Smooth muscle cell (in vitro differentiated cells): ENCODE measurements around the gene HEPHL1. TPM values are rescaled to one million over a fixed set of nuclear protein-coding genes. Genes with fewer than 3 reads are reported as not detected.

Source experiments
- DNase-seq: peaks from one replicate; lab custom pipeline; 2025; ENCODE audit not compliant: unreplicated experiment; lab: John Stamatoyannopoulos, UW
- H2AFZ ChIP-seq: fragments of 200-600 bp; sonication (generic); 2 replicates; pipeline ENCODE4 v1.6.0; 2016; ENCODE audit warnings: antibody characterized with exemption, low read depth, mild to moderate bottlenecking
- H3F3A ChIP-seq: fragments of 200-600 bp; sonication (generic); 2 replicates; pipeline ENCODE4 v1.6.0; 2017; ENCODE audit warnings: antibody characterized with exemption, low read depth
- H3K27ac ChIP-seq: fragments of 200-600 bp; sonication (generic); 2 replicates; pipeline ENCODE4 v1.5.1; 2016; ENCODE audit warnings: low read depth, mild to moderate bottlenecking
- H3K27me3 ChIP-seq: fragments of 200-600 bp; sonication (generic); 2 replicates; pipeline ENCODE4 v1.6.1; 2016; ENCODE audit warnings: low read depth, mild to moderate bottlenecking
- H3K36me3 ChIP-seq: fragments of 200-600 bp; sonication (generic); 2 replicates; pipeline ENCODE4 v1.5.1; 2016; ENCODE audit warnings: low read depth
- H3K4me1 ChIP-seq: fragments of 200-600 bp; sonication (generic); 2 replicates; pipeline ENCODE4 v1.5.1; 2016; ENCODE audit warnings: low read depth
- H3K4me2 ChIP-seq: fragments of 200-600 bp; sonication (generic); 2 replicates; pipeline ENCODE4 v1.6.0; 2016; ENCODE audit warnings: mild to moderate bottlenecking
- H3K4me3 ChIP-seq: fragments of 200-600 bp; sonication (generic); 2 replicates; pipeline ENCODE4 v1.5.1; 2016; ENCODE audit warnings: mild to moderate bottlenecking
- H3K79me2 ChIP-seq: fragments of 200-600 bp; sonication (generic); 2 replicates; pipeline ENCODE4 v1.6.0; 2016; ENCODE audit warnings: low read depth, mild to moderate bottlenecking
- H3K9ac ChIP-seq: fragments of 200-600 bp; sonication (generic); 2 replicates; pipeline ENCODE4 v1.6.0; 2016; ENCODE audit warnings: low read depth
- H3K9me3 ChIP-seq: fragments of 200-600 bp; sonication (generic); replicated peaks from 2 replicates; pipeline ENCODE4 v1.5.1; 2016; ENCODE audit warnings: low read depth
- H4K20me1 ChIP-seq: fragments of 200-600 bp; sonication (generic); 2 replicates; pipeline ENCODE4 v1.6.0; 2016; ENCODE audit warnings: low read depth
- WGBS: methylation state at CpG from one replicate; pipeline ENCODE4 v1.1.7; 2016; ENCODE audit warnings: low lambda C conversion rate; 5-methylcytosine and 5-hydroxymethylcytosine counted together
- polyA plus RNA-seq: library from polyadenylated mRNA; unstranded; fragments of >200 nt; fragmentation: Nextera tagmentation; extraction: Ambion mirVana; gene quantifications from 2 replicates; pipeline ENCODE4 v1.2.1, GENCODE V29; 2016
- total RNA-seq: library from RNA; depleted of rRNA; stranded (reverse); fragments of >200 nt; gene quantifications from 2 replicates; pipeline ENCODE4 v1.2.3, GENCODE V29; 2014
- TF ChIP-seq, protein P1 (sequence below): fragments of 200-600 bp; sonication (generic); IDR thresholded peaks from 2 replicates; pipeline ENCODE4 v1.5.1; 2017; ENCODE audit warnings: borderline replicate concordance, mild to moderate bottlenecking, antibody characterized with exemption; ENCODE audit not compliant: insufficient read depth, poor library complexity, severe bottlenecking

The HEPHL1 gene
- total and polyA plus RNA-seq, 2 experiments from 2014 or later = 0.13 to 0.21 TPM

DNA sequence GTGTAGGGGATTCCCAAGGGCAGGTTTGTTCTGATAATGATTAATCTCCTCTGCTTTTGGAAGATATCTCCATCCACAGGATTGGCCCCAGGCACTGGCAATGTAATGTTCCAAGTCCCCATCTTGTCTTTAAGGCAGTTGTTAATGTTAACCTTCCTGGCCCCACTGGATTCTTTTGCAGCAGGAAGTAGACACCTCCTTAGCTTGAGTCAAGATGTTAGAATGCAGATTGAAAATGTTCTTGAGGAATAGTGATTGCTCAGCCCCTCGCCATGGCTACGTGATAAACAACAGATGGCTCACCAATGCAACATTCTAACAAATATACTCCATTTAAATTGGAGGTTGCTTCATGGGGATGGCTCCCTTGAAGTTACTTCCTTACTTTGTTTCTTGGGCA, 7.3 kb downstream of the HEPHL1 start:
- no peaks in the 10 kb centered on the region for H4K20me1 ChIP-seq
- no peaks in the 10 kb centered on the region for H3F3A ChIP-seq
- no peak overlapping the region for H3K27ac ChIP-seq
- H3K27me3 ChIP-seq = no peaks in the 10 kb centered on the region
- H3K36me3 ChIP-seq = no peaks in the 10 kb centered on the region
- DNase-seq = no peak
- no peaks in the 10 kb centered on the region for H3K9me3 ChIP-seq
- H3K4me3 ChIP-seq = no peak overlapping the region
- H3K4me1 ChIP-seq = no peaks in the 10 kb centered on the region
- 78% methylated on average over 2 of the region's 2 CpGs for WGBS
- H3K4me2 ChIP-seq = no peak overlapping the region
- TF ChIP-seq, protein P1, sequence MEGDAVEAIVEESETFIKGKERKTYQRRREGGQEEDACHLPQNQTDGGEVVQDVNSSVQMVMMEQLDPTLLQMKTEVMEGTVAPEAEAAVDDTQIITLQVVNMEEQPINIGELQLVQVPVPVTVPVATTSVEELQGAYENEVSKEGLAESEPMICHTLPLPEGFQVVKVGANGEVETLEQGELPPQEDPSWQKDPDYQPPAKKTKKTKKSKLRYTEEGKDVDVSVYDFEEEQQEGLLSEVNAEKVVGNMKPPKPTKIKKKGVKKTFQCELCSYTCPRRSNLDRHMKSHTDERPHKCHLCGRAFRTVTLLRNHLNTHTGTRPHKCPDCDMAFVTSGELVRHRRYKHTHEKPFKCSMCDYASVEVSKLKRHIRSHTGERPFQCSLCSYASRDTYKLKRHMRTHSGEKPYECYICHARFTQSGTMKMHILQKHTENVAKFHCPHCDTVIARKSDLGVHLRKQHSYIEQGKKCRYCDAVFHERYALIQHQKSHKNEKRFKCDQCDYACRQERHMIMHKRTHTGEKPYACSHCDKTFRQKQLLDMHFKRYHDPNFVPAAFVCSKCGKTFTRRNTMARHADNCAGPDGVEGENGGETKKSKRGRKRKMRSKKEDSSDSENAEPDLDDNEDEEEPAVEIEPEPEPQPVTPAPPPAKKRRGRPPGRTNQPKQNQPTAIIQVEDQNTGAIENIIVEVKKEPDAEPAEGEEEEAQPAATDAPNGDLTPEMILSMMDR = no peak
- no peak overlapping the region for H3K9ac ChIP-seq
- no peaks in the 10 kb centered on the region for H3K79me2 ChIP-seq
- H2AFZ ChIP-seq = no peak overlapping the region

DNA sequence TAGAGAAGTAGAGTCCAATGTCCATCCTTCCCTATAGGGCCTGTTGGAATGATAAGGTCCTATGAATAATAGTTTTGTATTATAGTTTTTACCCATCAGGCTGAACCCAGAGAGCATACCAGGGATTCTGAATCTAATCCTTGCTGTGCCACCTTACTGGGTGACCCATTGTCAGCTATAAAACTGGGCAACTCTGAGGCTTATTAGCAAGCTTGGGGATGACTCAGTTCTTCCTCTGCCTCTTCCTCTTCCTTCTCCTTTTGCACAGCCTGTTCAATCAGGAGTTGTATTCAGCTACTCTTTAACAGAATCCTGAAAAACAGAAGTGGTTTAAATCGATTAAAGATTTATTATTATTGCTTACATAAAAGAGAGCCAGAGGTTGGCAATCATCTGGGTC, 8.9 kb downstream of the HEPHL1 start:
- DNase-seq = no peak
- H3K36me3 ChIP-seq = no peaks in the 10 kb centered on the region
- no peaks in the 10 kb centered on the region for H3F3A ChIP-seq
- H4K20me1 ChIP-seq = no peaks in the 10 kb centered on the region
- TF ChIP-seq, protein P1 = no peak
- no peaks in the 10 kb centered on the region for H3K4me1 ChIP-seq
- no peaks in the 10 kb centered on the region for H3K79me2 ChIP-seq
- H2AFZ ChIP-seq = no peak overlapping the region
- H3K27ac ChIP-seq = no peak overlapping the region
- no peak overlapping the region for H3K9ac ChIP-seq
- WGBS = 88% methylated on average over 1 of the region's 1 CpG
- H3K4me2 ChIP-seq = no peak overlapping the region
- no peaks in the 10 kb centered on the region for H3K27me3 ChIP-seq
- no peak overlapping the region for H3K4me3 ChIP-seq
- no peaks in the 10 kb centered on the region for H3K9me3 ChIP-seq

DNA sequence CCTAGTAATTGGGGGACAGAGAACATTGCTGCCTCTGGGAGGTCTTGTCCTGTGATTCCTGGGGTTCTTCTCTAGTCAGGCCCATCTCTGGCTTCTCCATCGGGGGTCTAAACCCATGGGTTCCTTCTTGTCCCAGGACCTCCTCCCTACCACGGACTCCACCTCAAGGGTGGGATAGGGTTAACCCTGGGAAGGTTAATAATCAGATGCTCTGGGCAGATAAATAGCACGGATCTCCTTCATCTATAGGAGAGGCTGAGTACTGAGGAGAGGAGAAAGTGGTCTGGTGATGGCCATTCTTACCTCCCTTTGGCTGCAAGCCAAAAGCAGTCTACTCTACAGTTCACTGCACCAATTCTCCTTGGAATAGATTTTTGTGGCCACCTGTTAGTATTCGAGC, 10.5 kb downstream of the HEPHL1 start:
- no peak for DNase-seq
- no peak overlapping the region for H3K9ac ChIP-seq
- WGBS = 77% methylated on average over 4 of the region's 4 CpGs
- H4K20me1 ChIP-seq = no peaks in the 10 kb centered on the region
- H3K79me2 ChIP-seq = no peaks in the 10 kb centered on the region
- no peaks in the 10 kb centered on the region for H3K36me3 ChIP-seq
- H3K4me2 ChIP-seq = no peak overlapping the region
- no peak overlapping the region for H3K27ac ChIP-seq
- no peak overlapping the region for H3K4me3 ChIP-seq
- H3K4me1 ChIP-seq = no peaks in the 10 kb centered on the region
- no peak overlapping the region for H2AFZ ChIP-seq
- no peaks in the 10 kb centered on the region for H3F3A ChIP-seq
- TF ChIP-seq, protein P1 = no peak
- H3K27me3 ChIP-seq = no peaks in the 10 kb centered on the region
- no peaks in the 10 kb centered on the region for H3K9me3 ChIP-seq

DNA sequence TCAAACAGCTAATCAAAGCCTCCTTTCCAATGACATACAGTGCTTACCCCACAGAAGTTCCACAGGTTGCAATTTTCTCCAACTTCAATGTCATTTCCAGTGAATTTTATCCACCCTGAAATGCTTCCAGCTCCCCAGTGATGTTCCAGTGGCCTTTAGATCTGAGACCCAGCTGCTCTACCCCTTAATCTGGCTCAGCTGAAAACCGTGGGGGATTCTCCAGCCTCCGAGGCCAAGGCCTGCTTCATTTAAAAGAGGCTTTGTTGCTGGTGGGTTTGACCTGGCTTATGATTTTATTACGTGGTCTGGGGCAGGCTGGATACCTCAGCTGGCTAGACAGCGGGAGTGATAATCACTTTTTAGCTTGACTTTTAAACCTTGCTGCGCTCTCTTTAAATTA, 10.9 kb downstream of the HEPHL1 start:
- H3K79me2 ChIP-seq = no peaks in the 10 kb centered on the region
- no peaks in the 10 kb centered on the region for H3K4me1 ChIP-seq
- H3K9ac ChIP-seq = no peak overlapping the region
- no peak overlapping the region for H2AFZ ChIP-seq
- H3K9me3 ChIP-seq = no peaks in the 10 kb centered on the region
- H3K4me3 ChIP-seq = no peak overlapping the region
- no peaks in the 10 kb centered on the region for H4K20me1 ChIP-seq
- TF ChIP-seq, protein P1 = no peak
- WGBS = 47% methylated on average over 5 of the region's 5 CpGs
- no peak for DNase-seq
- H3F3A ChIP-seq = no peaks in the 10 kb centered on the region
- H3K36me3 ChIP-seq = no peaks in the 10 kb centered on the region
- H3K27ac ChIP-seq = no peak overlapping the region
- H3K27me3 ChIP-seq = no peaks in the 10 kb centered on the region
- no peak overlapping the region for H3K4me2 ChIP-seq
